HEK293T (cell line): ENCODE results near the gene DNMT3L.

Experiments used
- BHLHE40 ChIP-seq: fragments of 450-650 bp; IDR thresholded peaks from 2 replicates; pipeline ENCODE4 v1.6.1; 2016; ENCODE audit warnings: mild to moderate bottlenecking, moderate library complexity, borderline replicate concordance
- CTBP1 ChIP-seq: fragments of 450-650 bp; IDR thresholded peaks from 2 replicates; pipeline ENCODE4 v1.6.1; 2016; ENCODE audit warnings: borderline replicate concordance
- ELF4 ChIP-seq: fragments of 450-650 bp; IDR thresholded peaks from 2 replicates; pipeline ENCODE4 v1.6.1; 2017; ENCODE audit warnings: antibody characterized with exemption
- FOXA1 ChIP-seq: fragments of 450-650 bp; IDR thresholded peaks from 2 replicates; pipeline ENCODE4 v1.6.1; 2016; ENCODE audit warnings: mild to moderate bottlenecking
- FOXM1 ChIP-seq: fragments of 450-650 bp; IDR thresholded peaks from 2 replicates; pipeline ENCODE4 v1.6.1; 2017; ENCODE audit warnings: mild to moderate bottlenecking, borderline replicate concordance
- HDGF ChIP-seq: fragments of 450-650 bp; IDR thresholded peaks from 2 replicates; pipeline ENCODE4 v1.6.1; 2017; ENCODE audit warnings: antibody characterized with exemption, borderline replicate concordance
- L3MBTL2 ChIP-seq: fragments of 450-650 bp; conservative IDR thresholded peaks from 2 replicates; pipeline ENCODE4 v1.6.1; 2016; ENCODE audit warnings: mild to moderate bottlenecking
- NFRKB ChIP-seq: fragments of 450-650 bp; IDR thresholded peaks from 2 replicates; pipeline ENCODE4 v1.6.1; 2016; ENCODE audit warnings: mild to moderate bottlenecking, moderate library complexity
- SP1 ChIP-seq: fragments of 450-650 bp; IDR thresholded peaks from 2 replicates; pipeline ENCODE4 v1.6.1; 2017
- SUZ12 ChIP-seq: fragments of 450-650 bp; IDR thresholded peaks from 2 replicates; pipeline ENCODE4 v1.6.1; 2016; ENCODE audit warnings: mild to moderate bottlenecking
- TARDBP ChIP-seq: fragments of 450-650 bp; IDR thresholded peaks from 2 replicates; pipeline ENCODE4 v1.6.1; 2016
- ZNF384 ChIP-seq: fragments of 450-650 bp; IDR thresholded peaks from 2 replicates; pipeline ENCODE4 v1.6.1; 2016

DNA sequence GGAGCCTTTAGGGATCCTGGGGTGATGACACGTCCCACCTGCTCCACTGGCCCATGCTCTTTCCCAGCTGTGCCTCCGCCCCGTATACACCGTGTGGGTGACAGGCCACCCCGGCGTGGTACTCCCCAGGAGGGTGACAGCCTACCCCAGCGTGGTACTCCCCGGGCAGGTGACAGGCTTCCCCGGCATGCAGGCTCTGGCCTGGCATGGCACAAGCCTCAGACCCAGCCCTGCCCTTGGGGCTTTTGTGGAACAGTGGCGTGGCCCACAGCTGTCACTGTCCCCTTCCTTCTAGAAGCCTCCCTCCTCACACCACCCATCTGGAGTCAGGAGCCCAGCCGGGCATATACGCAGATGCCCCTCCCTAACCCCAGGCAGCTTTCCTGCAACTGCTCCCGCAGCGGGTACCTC, 33.5 kb upstream of the DNMT3L start:
- TF ChIP-seq L3MBTL2, result no peak
- no peak for TF ChIP-seq NFRKB
- TF ChIP-seq ZNF384, result no peak
- no peak for TF ChIP-seq TARDBP
- TF ChIP-seq FOXM1, result no peak
- no peak for TF ChIP-seq CTBP1
- TF ChIP-seq SP1, result no peak
- TF ChIP-seq HDGF, result no peak
- no peak for TF ChIP-seq FOXA1
- no peak for TF ChIP-seq SUZ12
- no peak for TF ChIP-seq ELF4
- TF ChIP-seq BHLHE40, result no peak
